Sigmoid colon (tissue), 4 donors: ENCODE results near the gene CAMTA1.

Experiments used
- POLR2A ChIP-seq, 2 donors: fragments of 450-650 bp; IDR thresholded peaks; one replicate each; pipeline ENCODE4 v1.6.1; 2016; ENCODE audit warnings: antibody characterized with exemption in 2 of 2, mild to moderate bottlenecking in 2 of 2, moderate library complexity in 2 of 2
- POLR2AphosphoS5 ChIP-seq, 4 donors: sonication (generic); formaldehyde crosslinking; IDR thresholded peaks; one replicate each; pipeline ENCODE4 v1.6.1; 2017; ENCODE audit warnings: antibody characterized with exemption in 4 of 4
- TF ChIP-seq, protein P1 (sequence below), 4 experiments: fragments of 450-650 bp in 3 of 4; fragments of 200-600 bp in 1 of 4; IDR thresholded peaks; one replicate each; pipeline ENCODE4 v1.5.1; 2016 to 2019; ENCODE audit warnings: antibody characterized with exemption in 4 of 4, mild to moderate bottlenecking in 3 of 4, moderate library complexity in 2 of 4

GRCh38 chr1:7767176-7767575, 981.9 kb downstream of the CAMTA1 start:
- TF ChIP-seq, protein P1, sequence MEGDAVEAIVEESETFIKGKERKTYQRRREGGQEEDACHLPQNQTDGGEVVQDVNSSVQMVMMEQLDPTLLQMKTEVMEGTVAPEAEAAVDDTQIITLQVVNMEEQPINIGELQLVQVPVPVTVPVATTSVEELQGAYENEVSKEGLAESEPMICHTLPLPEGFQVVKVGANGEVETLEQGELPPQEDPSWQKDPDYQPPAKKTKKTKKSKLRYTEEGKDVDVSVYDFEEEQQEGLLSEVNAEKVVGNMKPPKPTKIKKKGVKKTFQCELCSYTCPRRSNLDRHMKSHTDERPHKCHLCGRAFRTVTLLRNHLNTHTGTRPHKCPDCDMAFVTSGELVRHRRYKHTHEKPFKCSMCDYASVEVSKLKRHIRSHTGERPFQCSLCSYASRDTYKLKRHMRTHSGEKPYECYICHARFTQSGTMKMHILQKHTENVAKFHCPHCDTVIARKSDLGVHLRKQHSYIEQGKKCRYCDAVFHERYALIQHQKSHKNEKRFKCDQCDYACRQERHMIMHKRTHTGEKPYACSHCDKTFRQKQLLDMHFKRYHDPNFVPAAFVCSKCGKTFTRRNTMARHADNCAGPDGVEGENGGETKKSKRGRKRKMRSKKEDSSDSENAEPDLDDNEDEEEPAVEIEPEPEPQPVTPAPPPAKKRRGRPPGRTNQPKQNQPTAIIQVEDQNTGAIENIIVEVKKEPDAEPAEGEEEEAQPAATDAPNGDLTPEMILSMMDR (IDR thresholded peaks at IDR 0.05), result no peak
- TF ChIP-seq POLR2AphosphoS5 (IDR thresholded peaks at IDR 0.05) (no peak), POLR2A (IDR thresholded peaks at IDR 0.05) (no peak)
